Ovary (tissue), 3 donors: ENCODE results near the gene SUGCT.
"Not testable (repeated sequence)": the region's sequence is repeated elsewhere in the genome, so short reads cannot be mapped to it uniquely, and the experiment has no call there.

Source experiments
- CTCF ChIP-seq, 3 donors: fragments of 450-650 bp in 2 of 3; fragments of 200-600 bp in 1 of 3; IDR thresholded peaks; one replicate each; pipeline versions ENCODE4 v1.5.1 to v1.8.0; 2016 to 2022; ENCODE audit warnings: antibody characterized with exemption in 3 of 3, mild to moderate bottlenecking in 1 of 3
- EP300 ChIP-seq: sonication (generic); formaldehyde crosslinking; IDR thresholded peaks from one replicate; pipeline ENCODE4 v1.6.1; 2017; ENCODE audit warnings: antibody characterized with exemption
- POLR2A ChIP-seq: fragments of 450-650 bp; IDR thresholded peaks from one replicate; pipeline ENCODE4 v1.6.1; 2017; ENCODE audit warnings: antibody characterized with exemption, mild to moderate bottlenecking, moderate library complexity
- donor health status: DM: no; HTN: no; CAD: no.

- not testable (repeated sequence) for TF ChIP-seq CTCF (IDR thresholded peaks at IDR 0.05); POLR2A; EP300
These were observed 118.6 kb downstream of the SUGCT start for GRCh38 chr7:40253444-40253843.
